Body of pancreas (tissue), 4 donors: ENCODE measurements around the gene ZNF536.
"Not testable (repeated sequence)": the region's sequence is repeated elsewhere in the genome, so short reads cannot be mapped to it uniquely, and the experiment has no call there.

Experiments used
- POLR2A ChIP-seq, 3 donors: fragments of 450-650 bp; IDR thresholded peaks; one replicate each; pipeline ENCODE4 v1.6.1; 2016; ENCODE audit warnings: antibody characterized with exemption in 3 of 3, mild to moderate bottlenecking in 2 of 3
- TF ChIP-seq, protein P1 (sequence below), 7 experiments: fragments of 450-650 bp in 4 of 7; fragments of 200-600 bp in 3 of 7; sonication (generic) in 3 of 7; IDR thresholded peaks; one replicate each; pipeline ENCODE4 v1.5.1; 2016 to 2019; ENCODE audit warnings: antibody characterized with exemption in 7 of 7

DNA sequence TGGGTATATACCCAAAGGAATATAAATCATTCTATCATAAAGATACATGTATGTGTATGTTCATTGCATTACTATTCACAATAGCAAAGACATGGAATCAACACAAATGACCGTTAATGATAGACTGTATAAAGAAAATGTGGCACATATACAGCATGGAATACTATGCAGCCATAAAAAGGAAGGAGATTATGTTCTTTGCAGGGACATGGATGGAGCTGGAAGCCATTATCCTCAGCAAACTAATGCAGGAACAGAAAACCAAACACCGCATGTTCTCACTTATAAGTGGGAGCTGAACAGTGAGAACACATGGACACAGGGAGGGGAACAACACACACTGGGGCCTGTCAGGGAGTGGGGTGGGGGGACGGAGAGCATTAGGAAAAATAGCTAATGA, 125.9 kb downstream of the ZNF536 start:
- TF ChIP-seq, protein P1, sequence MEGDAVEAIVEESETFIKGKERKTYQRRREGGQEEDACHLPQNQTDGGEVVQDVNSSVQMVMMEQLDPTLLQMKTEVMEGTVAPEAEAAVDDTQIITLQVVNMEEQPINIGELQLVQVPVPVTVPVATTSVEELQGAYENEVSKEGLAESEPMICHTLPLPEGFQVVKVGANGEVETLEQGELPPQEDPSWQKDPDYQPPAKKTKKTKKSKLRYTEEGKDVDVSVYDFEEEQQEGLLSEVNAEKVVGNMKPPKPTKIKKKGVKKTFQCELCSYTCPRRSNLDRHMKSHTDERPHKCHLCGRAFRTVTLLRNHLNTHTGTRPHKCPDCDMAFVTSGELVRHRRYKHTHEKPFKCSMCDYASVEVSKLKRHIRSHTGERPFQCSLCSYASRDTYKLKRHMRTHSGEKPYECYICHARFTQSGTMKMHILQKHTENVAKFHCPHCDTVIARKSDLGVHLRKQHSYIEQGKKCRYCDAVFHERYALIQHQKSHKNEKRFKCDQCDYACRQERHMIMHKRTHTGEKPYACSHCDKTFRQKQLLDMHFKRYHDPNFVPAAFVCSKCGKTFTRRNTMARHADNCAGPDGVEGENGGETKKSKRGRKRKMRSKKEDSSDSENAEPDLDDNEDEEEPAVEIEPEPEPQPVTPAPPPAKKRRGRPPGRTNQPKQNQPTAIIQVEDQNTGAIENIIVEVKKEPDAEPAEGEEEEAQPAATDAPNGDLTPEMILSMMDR (IDR thresholded peaks at IDR 0.05), result not testable (repeated sequence)
- not testable (repeated sequence) for TF ChIP-seq POLR2A (IDR thresholded peaks at IDR 0.05)
